KMS-11 (cell line): ENCODE data around the gene CNP.

Experiments used
- H2AFZ ChIP-seq: fragments of 200-600 bp; sonication (generic); 2 replicates; pipeline ENCODE4 v1.6.1; 2016; ENCODE audit warnings: antibody characterized with exemption, mixed run types, low read depth
- H3K27ac ChIP-seq: fragments of 200-600 bp; sonication (generic); 2 replicates; pipeline ENCODE4 v1.6.1; 2016; ENCODE audit warnings: mild to moderate bottlenecking, mixed run types
- H3K27me3 ChIP-seq: fragments of 200-600 bp; sonication (generic); 2 replicates; pipeline ENCODE4 v1.6.1; 2017; ENCODE audit warnings: mild to moderate bottlenecking, low read depth, mixed run types, moderate library complexity; ENCODE audit not compliant: insufficient read depth
- H3K36me3 ChIP-seq: fragments of 200-600 bp; sonication (generic); 2 replicates; pipeline ENCODE4 v1.6.1; 2017; ENCODE audit warnings: mild to moderate bottlenecking, mixed run types; ENCODE audit not compliant: insufficient read depth
- H3K4me1 ChIP-seq: fragments of 200-600 bp; sonication (generic); 2 replicates; pipeline ENCODE4 v1.6.1; 2016; ENCODE audit warnings: mild to moderate bottlenecking, low read depth, mixed run types; ENCODE audit not compliant: poor library complexity, severe bottlenecking
- H3K4me2 ChIP-seq: fragments of 200-600 bp; sonication (generic); 2 replicates; pipeline ENCODE4 v1.7.0; 2016; ENCODE audit warnings: mild to moderate bottlenecking, mixed run types
- H3K4me3 ChIP-seq: fragments of 200-600 bp; sonication (generic); IDR thresholded peaks from 2 replicates; pipeline ENCODE4 v1.6.1; 2017; ENCODE audit warnings: low read depth, low read length, mixed read lengths; ENCODE audit not compliant: insufficient read depth
- H3K79me2 ChIP-seq: fragments of 200-600 bp; sonication (generic); 2 replicates; pipeline ENCODE4 v1.6.1; 2016; ENCODE audit warnings: low read depth, mixed run types; ENCODE audit not compliant: insufficient read depth
- H3K9ac ChIP-seq: fragments of 200-600 bp; sonication (generic); 2 replicates; pipeline ENCODE4 v1.6.1; 2016; ENCODE audit warnings: mild to moderate bottlenecking, mixed run types
- H4K20me1 ChIP-seq: fragments of 200-600 bp; sonication (generic); 2 replicates; pipeline ENCODE4 v1.6.1; 2016; ENCODE audit warnings: mild to moderate bottlenecking, mixed run types; ENCODE audit not compliant: insufficient read depth
- CTCF ChIP-seq: fragments of 200-600 bp; sonication (generic); conservative IDR thresholded peaks from 2 replicates; pipeline ENCODE4 v1.6.1; 2017; ENCODE audit warnings: low read depth, mild to moderate bottlenecking, antibody characterized with exemption, low read length, moderate library complexity, mixed read lengths

The CNP gene

GRCh38 chr17:41935641-41936040 is 31.0 kb upstream of the CNP start:
- Histone ChIP-seq H3K27ac (no peak overlapping the region), H3K9ac (no peak overlapping the region), H4K20me1 (no peaks in the 10 kb centered on the region), H3K4me1 (peaks cover 39% of the 10 kb centered on the region), H3K36me3 (no peaks in the 10 kb centered on the region), H3K4me2 (no peak overlapping the region), H3K4me3 (no peak overlapping the region), H2AFZ (no peak overlapping the region), H3K79me2 (no peaks in the 10 kb centered on the region), H3K27me3 (no peaks in the 10 kb centered on the region)
- TF ChIP-seq CTCF, result no peak

- H2AFZ ChIP-seq, result no peak overlapping the region
- no peak overlapping the region for H3K27ac ChIP-seq
- no peaks in the 10 kb centered on the region for H4K20me1 ChIP-seq
- no peak for TF ChIP-seq CTCF
- H3K36me3 ChIP-seq, result no peaks in the 10 kb centered on the region
- no peak overlapping the region for H3K9ac ChIP-seq
- peaks cover 24% of the 10 kb centered on the region for H3K4me1 ChIP-seq
- H3K27me3 ChIP-seq, result no peaks in the 10 kb centered on the region
- peak overlapping the region; percentile 43; the same call in 1 of the 2 replicates for H3K4me2 ChIP-seq
- no peaks in the 10 kb centered on the region for H3K79me2 ChIP-seq
- no peak overlapping the region for H3K4me3 ChIP-seq
Measured at GRCh38 chr17:41937970-41938954, 28.3 kb upstream of the CNP start.

GRCh38 chr17:41939044-41939692 is 27.4 kb upstream of the CNP start:
- Histone ChIP-seq H3K27me3 (no peaks in the 10 kb centered on the region), H3K9ac (no peak overlapping the region)

GRCh38 chr17:41939693-41940090 is 26.9 kb upstream of the CNP start:
- Histone ChIP-seq H3K27me3 (no peaks in the 10 kb centered on the region), H3K9ac (no peak overlapping the region), H3K4me1 (peaks cover 24% of the 10 kb centered on the region), H3K4me2 (no peak overlapping the region), H3K4me3 (no peak overlapping the region), H3K36me3 (no peaks in the 10 kb centered on the region), H2AFZ (no peak overlapping the region), H3K79me2 (no peaks in the 10 kb centered on the region), H3K27ac (no peak overlapping the region), H4K20me1 (no peaks in the 10 kb centered on the region)
- TF ChIP-seq CTCF, result no peak

More at GRCh38 chr17:41939044-41939692, 27.4 kb upstream of the CNP start:
- TF ChIP-seq CTCF, result no peak
- H4K20me1 ChIP-seq, result no peaks in the 10 kb centered on the region
- H3K4me3 ChIP-seq, result no peak overlapping the region
- H3K4me2 ChIP-seq, result no peak overlapping the region
- H3K27ac ChIP-seq, result no peak overlapping the region
- peaks cover 24% of the 10 kb centered on the region for H3K4me1 ChIP-seq
- H2AFZ ChIP-seq, result no peak overlapping the region
- H3K79me2 ChIP-seq, result no peaks in the 10 kb centered on the region
- no peaks in the 10 kb centered on the region for H3K36me3 ChIP-seq
